ENCODE measurements around the gene RNPEP. TPM values are rescaled to one million over a fixed set of nuclear protein-coding genes. Genes with fewer than 3 reads are reported as not detected.

Gene RNPEP
- polyA plus RNA-seq, 3 donors: 108 to 153 (median 127) TPM

- H3K79me2 ChIP-seq (ENCODE audit: insufficient read depth, low read length): no peaks in the 10 kb centered on the region
- Mint-ChIP-seq H3K4me1 (peaks cover 4% of the 10 kb centered on the region), H3K9me3 (no peaks in the 10 kb centered on the region), H3K4me3 (no peak overlapping the region), H3K27ac (peak overlapping the region in 1 of 7 donors; percentile 8), H3K27me3 (ENCODE audit: low read depth in 3 of 3) (peaks cover 9 to 20% (median 12%) of the 10 kb centered on the region in 3 donors), H3K36me3 (no peaks in the 10 kb centered on the region)
- TF ChIP-seq CTCF (IDR thresholded peaks at IDR 0.05): no peak
- H4K20me1 ChIP-seq (ENCODE audit: insufficient read depth, low read length): no peaks in the 10 kb centered on the region
- H3K9ac ChIP-seq (ENCODE audit: insufficient read depth, low read length, poor library complexity, severe bottlenecking): no peak overlapping the region
- H3K4me2 ChIP-seq (replicated peaks; ENCODE audit: extremely low read depth, low read length, poor library complexity, severe bottlenecking): no peak overlapping the region
- H3K4me1 ChIP-seq (ENCODE audit: control insufficient read depth in 1 of 2, insufficient read depth in 2 of 2, low read length in 2 of 2): no peaks in the 10 kb centered on the region
- intact Hi-C loops (cut with micrococcal nuclease): no loop called here
- no peak overlapping the region for H3K4me3 ChIP-seq (replicated peaks in 1 of 3; ENCODE audit: low read depth in 2 of 3, low read length in 3 of 3)
- H3K9me3 ChIP-seq (replicated peaks in 1 of 2; ENCODE audit: control insufficient read depth in 1 of 2, insufficient read depth in 1 of 2, low read length in 2 of 2): no peaks in the 10 kb centered on the region
- H3K36me3 ChIP-seq (replicated peaks in 1 of 2; ENCODE audit: control insufficient read depth in 1 of 2, insufficient read depth in 2 of 2, low read length in 2 of 2): no peaks in the 10 kb centered on the region
- H3K27ac ChIP-seq (ENCODE audit: low read depth in 1 of 2, low read length in 2 of 2): no peak overlapping the region
- no peak for DNase-seq
- peaks cover 0 to 10% of the 10 kb centered on the region in 2 donors for H3K27me3 ChIP-seq (ENCODE audit: control insufficient read depth in 2 of 2, insufficient read depth in 2 of 2, low read length in 2 of 2)
- H2AFZ ChIP-seq (ENCODE audit: insufficient read depth, low read depth, low read length, poor library complexity, severe bottlenecking): no peak overlapping the region
- WGBS (ENCODE audit: insufficient coverage): no CpG with 5 or more reads among the region's 5 CpGs
Observed at GRCh38 chr1:201937624-201938213, 44.7 kb upstream of the RNPEP start.

GRCh38 chr1:201938440-201939035 is 43.9 kb upstream of the RNPEP start:
- no peak overlapping the region for H3K9ac ChIP-seq (ENCODE audit: insufficient read depth, low read length, poor library complexity, severe bottlenecking)
- Mint-ChIP-seq H3K9me3 (no peaks in the 10 kb centered on the region), H3K27me3 (ENCODE audit: low read depth in 3 of 3) (peaks cover 11 to 17% (median 12%) of the 10 kb centered on the region in 3 donors), H3K4me1 (peaks cover 4% of the 10 kb centered on the region), H3K36me3 (no peaks in the 10 kb centered on the region), H3K4me3 (no peak overlapping the region), H3K27ac (peak overlapping the region in 1 of 7 donors; percentile 8)
- peaks cover 0 to 10% of the 10 kb centered on the region in 2 donors for H3K27me3 ChIP-seq (ENCODE audit: control insufficient read depth in 2 of 2, insufficient read depth in 2 of 2, low read length in 2 of 2)
- intact Hi-C loops (cut with micrococcal nuclease): no loop called here
- H3K9me3 ChIP-seq (replicated peaks in 1 of 2; ENCODE audit: control insufficient read depth in 1 of 2, insufficient read depth in 1 of 2, low read length in 2 of 2): no peaks in the 10 kb centered on the region
- H2AFZ ChIP-seq (ENCODE audit: insufficient read depth, low read depth, low read length, poor library complexity, severe bottlenecking): peak overlapping the region; percentile 13
- TF ChIP-seq CTCF (IDR thresholded peaks at IDR 0.05): no peak
- H3K4me2 ChIP-seq (replicated peaks; ENCODE audit: extremely low read depth, low read length, poor library complexity, severe bottlenecking): no peak overlapping the region
- H3K4me1 ChIP-seq (ENCODE audit: control insufficient read depth in 1 of 2, insufficient read depth in 2 of 2, low read length in 2 of 2): no peaks in the 10 kb centered on the region
- no peak for DNase-seq
- no peaks in the 10 kb centered on the region for H3K36me3 ChIP-seq (replicated peaks in 1 of 2; ENCODE audit: control insufficient read depth in 1 of 2, insufficient read depth in 2 of 2, low read length in 2 of 2)
- WGBS (ENCODE audit: insufficient coverage): 96% methylated on average over 3 of the region's 4 CpGs
- H3K79me2 ChIP-seq (ENCODE audit: insufficient read depth, low read length): no peaks in the 10 kb centered on the region
- no peak overlapping the region for H3K27ac ChIP-seq (ENCODE audit: low read depth in 1 of 2, low read length in 2 of 2)
- H3K4me3 ChIP-seq (replicated peaks in 1 of 3; ENCODE audit: low read depth in 2 of 3, low read length in 3 of 3): no peak overlapping the region
- H4K20me1 ChIP-seq (ENCODE audit: insufficient read depth, low read length): no peaks in the 10 kb centered on the region

All from CD14-positive monocyte (primary cell).